SK-N-SH treated with all-trans-retinoic acid at 6 μM for 48 hours (cell line): ENCODE measurements around the gene NGEF.

ENCODE experiments used
- ARNTL ChIP-seq: fragments of 450-650 bp; formaldehyde crosslinking; IDR thresholded peaks from 2 replicates; pipeline ENCODE4 v1.5.0; 2020; ENCODE audit warnings: low read depth, mild to moderate bottlenecking, moderate library complexity, borderline replicate concordance
- BACH2 ChIP-seq: fragments of 250-450 bp; sonication (Bioruptor Pico); IDR thresholded peaks from 2 replicates; pipeline ENCODE4 v1.9.0; 2021; ENCODE audit warnings: mild to moderate bottlenecking, borderline replicate concordance
- ISL1 ChIP-seq: fragments of 250-450 bp; sonication (Bioruptor Pico); IDR thresholded peaks from 2 replicates; pipeline ENCODE4 v2.1.2; 2022; ENCODE audit warnings: mild to moderate bottlenecking, moderate library complexity
- OSR1 ChIP-seq: fragments of 250-450 bp; sonication (Bioruptor Pico); IDR thresholded peaks from 2 replicates; pipeline ENCODE4 v1.8.0; 2022; ENCODE audit warnings: moderate library complexity, mild to moderate bottlenecking, inconsistent platforms
- ZFP3 ChIP-seq: fragments of 250-450 bp; sonication (Bioruptor Pico); IDR thresholded peaks from 2 replicates; pipeline ENCODE4 v1.5.0; 2020; ENCODE audit warnings: mild to moderate bottlenecking, moderate library complexity
- ZFP30 ChIP-seq: fragments of 450-650 bp; formaldehyde crosslinking; IDR thresholded peaks from 2 replicates; pipeline ENCODE4 v1.5.0; 2022; ENCODE audit warnings: mild to moderate bottlenecking, moderate library complexity
- ZNF565 ChIP-seq: fragments of 450-650 bp; formaldehyde crosslinking; conservative IDR thresholded peaks from 2 replicates; pipeline ENCODE4 v1.5.0; 2020; ENCODE audit warnings: low read depth, mild to moderate bottlenecking, moderate library complexity
- ZNF70 ChIP-seq: fragments of 450-650 bp; formaldehyde crosslinking; IDR thresholded peaks from 2 replicates; pipeline ENCODE4 v1.5.0; 2020; ENCODE audit warnings: mild to moderate bottlenecking, moderate library complexity
- TF ChIP-seq, protein P1 (sequence below): fragments of 250-450 bp; sonication (Bioruptor Pico); IDR thresholded peaks from 2 replicates; pipeline ENCODE4 v1.5.1; 2020; ENCODE audit warnings: low read depth, mild to moderate bottlenecking, moderate library complexity
- TF ChIP-seq, protein P2 (sequence below): fragments of 250-450 bp; sonication (Bioruptor Pico); IDR thresholded peaks from 2 replicates; pipeline ENCODE4 v1.8.0; 2020; ENCODE audit warnings: mild to moderate bottlenecking, moderate library complexity, borderline replicate concordance

DNA sequence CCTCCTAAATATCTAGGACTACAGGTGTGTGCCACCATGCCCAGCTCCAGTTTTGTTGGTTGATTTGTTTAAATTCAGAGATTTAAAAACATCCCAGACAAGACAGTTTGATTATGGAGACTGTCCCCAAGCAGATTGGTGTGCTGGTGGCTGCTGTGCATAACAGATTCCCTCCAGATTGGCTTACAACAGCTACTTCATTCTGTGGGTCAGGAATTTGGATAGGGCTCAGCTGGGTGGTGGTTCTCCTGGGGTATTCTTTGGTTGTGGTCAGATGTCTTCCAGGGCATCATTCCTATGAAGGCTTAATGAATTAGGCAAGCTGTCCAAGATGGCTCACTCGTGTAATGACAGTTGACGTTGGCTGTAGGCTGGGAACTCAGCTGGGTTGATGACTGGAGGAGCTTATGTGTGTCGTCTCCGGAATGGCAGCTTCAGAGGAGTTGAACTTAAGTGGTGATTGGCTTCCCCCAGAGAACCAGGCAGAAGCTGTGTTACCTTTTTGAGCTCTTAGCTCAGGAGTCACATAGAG is 153.6 kb downstream of the NGEF start:
- TF ChIP-seq ZNF565 (CRISPR knock-in tag): no peak
- TF ChIP-seq BACH2 (CRISPR knock-in tag): no peak
- no peak for TF ChIP-seq OSR1 (CRISPR knock-in tag)
- TF ChIP-seq, protein P1, sequence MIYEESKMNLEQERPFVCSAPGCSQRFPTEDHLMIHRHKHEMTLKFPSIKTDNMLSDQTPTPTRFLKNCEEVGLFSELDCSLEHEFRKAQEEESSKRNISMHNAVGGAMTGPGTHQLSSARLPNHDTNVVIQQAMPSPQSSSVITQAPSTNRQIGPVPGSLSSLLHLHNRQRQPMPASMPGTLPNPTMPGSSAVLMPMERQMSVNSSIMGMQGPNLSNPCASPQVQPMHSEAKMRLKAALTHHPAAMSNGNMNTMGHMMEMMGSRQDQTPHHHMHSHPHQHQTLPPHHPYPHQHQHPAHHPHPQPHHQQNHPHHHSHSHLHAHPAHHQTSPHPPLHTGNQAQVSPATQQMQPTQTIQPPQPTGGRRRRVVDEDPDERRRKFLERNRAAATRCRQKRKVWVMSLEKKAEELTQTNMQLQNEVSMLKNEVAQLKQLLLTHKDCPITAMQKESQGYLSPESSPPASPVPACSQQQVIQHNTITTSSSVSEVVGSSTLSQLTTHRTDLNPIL (CRISPR knock-in tag): no peak
- TF ChIP-seq, protein P2, sequence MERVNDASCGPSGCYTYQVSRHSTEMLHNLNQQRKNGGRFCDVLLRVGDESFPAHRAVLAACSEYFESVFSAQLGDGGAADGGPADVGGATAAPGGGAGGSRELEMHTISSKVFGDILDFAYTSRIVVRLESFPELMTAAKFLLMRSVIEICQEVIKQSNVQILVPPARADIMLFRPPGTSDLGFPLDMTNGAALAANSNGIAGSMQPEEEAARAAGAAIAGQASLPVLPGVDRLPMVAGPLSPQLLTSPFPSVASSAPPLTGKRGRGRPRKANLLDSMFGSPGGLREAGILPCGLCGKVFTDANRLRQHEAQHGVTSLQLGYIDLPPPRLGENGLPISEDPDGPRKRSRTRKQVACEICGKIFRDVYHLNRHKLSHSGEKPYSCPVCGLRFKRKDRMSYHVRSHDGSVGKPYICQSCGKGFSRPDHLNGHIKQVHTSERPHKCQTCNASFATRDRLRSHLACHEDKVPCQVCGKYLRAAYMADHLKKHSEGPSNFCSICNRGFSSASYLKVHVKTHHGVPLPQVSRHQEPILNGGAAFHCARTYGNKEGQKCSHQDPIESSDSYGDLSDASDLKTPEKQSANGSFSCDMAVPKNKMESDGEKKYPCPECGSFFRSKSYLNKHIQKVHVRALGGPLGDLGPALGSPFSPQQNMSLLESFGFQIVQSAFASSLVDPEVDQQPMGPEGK (CRISPR knock-in tag): no peak
- TF ChIP-seq ZNF70 (CRISPR knock-in tag): no peak
- TF ChIP-seq ZFP30: no peak
- no peak for TF ChIP-seq ARNTL
- TF ChIP-seq ISL1 (CRISPR knock-in tag): no peak
- TF ChIP-seq ZFP3 (CRISPR knock-in tag): no peak
